Lower leg skin (tissue), 3 donors: ENCODE data around the gene FAM163A.

Source experiments
- CTCF ChIP-seq, 3 donors: fragments of 450-650 bp; IDR thresholded peaks; one replicate each; pipeline ENCODE4 v1.5.1; 2016; ENCODE audit warnings: antibody characterized with exemption in 3 of 3, mild to moderate bottlenecking in 3 of 3, moderate library complexity in 2 of 3
- POLR2A ChIP-seq, 2 donors: fragments of 450-650 bp; IDR thresholded peaks; one replicate each; pipeline ENCODE4 v1.6.1; 2016 to 2017; ENCODE audit warnings: antibody characterized with exemption in 2 of 2, mild to moderate bottlenecking in 1 of 2, moderate library complexity in 1 of 2

GRCh38 chr1:179754041-179754624 is 11.0 kb downstream of the FAM163A start:
- TF ChIP-seq CTCF (IDR thresholded peaks at IDR 0.05), result no peak
- TF ChIP-seq POLR2A (IDR thresholded peaks at IDR 0.05), result no peak
